A673 (cell line): ENCODE measurements around the gene SENP7. TPM values are rescaled to one million over a fixed set of nuclear protein-coding genes. Genes with fewer than 3 reads are reported as not detected.

ENCODE experiments used
- BruUV-seq: library from RNA; stranded (reverse); fragments of 400-500 nt; replicated peaks from 2 replicates; lab custom pipeline; 2021; lab: Mats Ljungman, UMichigan
- CTCF ChIA-PET: fragments of 300-600 bp; sonication (Branson Sonifier 250); formaldehyde crosslinking; loops from one replicate; lab custom pipeline; 2022; ENCODE audit warnings: antibody characterized with exemption; lab: Charles Lee
- POLR2A ChIA-PET: fragments of 300-600 bp; sonication (Branson Sonifier 250); formaldehyde crosslinking; loops from one replicate; lab custom pipeline; 2022; ENCODE audit warnings: antibody characterized with exemption; ENCODE audit not compliant: low non-redundant PET; lab: Charles Lee
- DNase-seq: peaks from one replicate; pipeline ENCODE4 v3.0.0-alpha.2; 2015; ENCODE audit warnings: low spot score
- H3K27ac ChIP-seq: fragments of 200-600 bp; sonication (generic); 2 replicates; pipeline ENCODE4 v1.5.1; 2016; ENCODE audit warnings: mixed run types, low read depth, mild to moderate bottlenecking, mixed read lengths, antibody characterized with exemption, low read length; ENCODE audit not compliant: poor library complexity, severe bottlenecking
- H3K27me3 ChIP-seq: fragments of 200-600 bp; sonication (generic); replicated peaks from 2 replicates; pipeline ENCODE4 v1.6.1; 2017; ENCODE audit warnings: mixed run types, low read depth, mild to moderate bottlenecking, mixed read lengths, antibody characterized with exemption, low read length; ENCODE audit not compliant: insufficient read depth, poor library complexity
- H3K36me3 ChIP-seq: fragments of 200-600 bp; sonication (generic); 2 replicates; pipeline ENCODE4 v1.6.1; 2016; ENCODE audit warnings: mixed run types, mild to moderate bottlenecking, mixed read lengths, antibody characterized with exemption, low read length; ENCODE audit not compliant: insufficient read depth, poor library complexity, severe bottlenecking
- H3K4me1 ChIP-seq: fragments of 200-600 bp; sonication (generic); 2 replicates; pipeline ENCODE4 v1.6.1; 2017; ENCODE audit warnings: mixed run types, mild to moderate bottlenecking, mixed read lengths, antibody characterized with exemption, low read length; ENCODE audit not compliant: insufficient read depth, poor library complexity, severe bottlenecking
- H3K4me3 ChIP-seq: fragments of 200-600 bp; sonication (generic); 2 replicates; pipeline ENCODE4 v1.5.1; 2016; ENCODE audit warnings: low read depth, mixed run types, mild to moderate bottlenecking, mixed read lengths, low read length; ENCODE audit not compliant: poor library complexity, severe bottlenecking
- H3K9me3 ChIP-seq: fragments of 200-600 bp; sonication (generic); 2 replicates; pipeline ENCODE4 v1.6.1; 2016; ENCODE audit warnings: mixed run types, low read depth, mild to moderate bottlenecking, mixed read lengths, antibody characterized with exemption, low read length; ENCODE audit not compliant: poor library complexity, severe bottlenecking
- CTCF ChIP-seq: fragments of 300-800, 200-600 bp; sonication (generic); conservative IDR thresholded peaks from 2 replicates; pipeline ENCODE4 v1.5.1; 2017; ENCODE audit warnings: low read depth, mild to moderate bottlenecking, antibody characterized with exemption, low read length, moderate library complexity, mixed read lengths
- EZH2 ChIP-seq: fragments of 200-600 bp; sonication (generic); IDR thresholded peaks from 2 replicates; pipeline ENCODE4 v1.6.1; 2017; ENCODE audit warnings: borderline replicate concordance, low read depth, mild to moderate bottlenecking, mixed read lengths, antibody characterized with exemption, low read length; ENCODE audit not compliant: poor library complexity, severe bottlenecking
- intact Hi-C: fragments of 100-400 bp; cut with micrococcal nuclease; formaldehyde crosslinking; loops from one replicate; pipeline ENCODE4 v1.10.0; 2022; ENCODE audit not compliant: unreplicated experiment
- total RNA-seq: library from RNA; stranded (reverse); gene quantifications from 2 replicates; pipeline ENCODE4 v1.2.3, GENCODE V29; 2021

SENP7 gene
- total RNA-seq, 1 experiment from 2014 or later: 10.2 TPM

- H3K9me3 ChIP-seq: peaks cover 16% of the 10 kb centered on the region
- no peak overlapping the region for H3K27ac ChIP-seq
- no peak for DNase-seq
- H3K4me3 ChIP-seq: no peak overlapping the region
- H3K27me3 ChIP-seq: no peaks in the 10 kb centered on the region
- intact Hi-C loops: no loop called here
- POLR2A ChIA-PET: no interaction called here
- CTCF ChIA-PET: interaction anchor here (0.6 kb wide), 1 partner anchor 79 kb away, joined by 4 read pairs; the partner anchor contains the start of gene SENP7
- no peaks in the 10 kb centered on the region for H3K36me3 ChIP-seq
- H3K4me1 ChIP-seq: no peaks in the 10 kb centered on the region
- TF ChIP-seq EZH2: no peak
- no peak for TF ChIP-seq CTCF
- BruUV-seq: no TSS peak
Observed at GRCh38 chr3:101433652-101434051, 79.4 kb downstream of the SENP7 start.

- TF ChIP-seq EZH2: no peak
- no peak for TF ChIP-seq CTCF
- no peaks in the 10 kb centered on the region for H3K4me1 ChIP-seq
- H3K9me3 ChIP-seq: no peaks in the 10 kb centered on the region
- no peak overlapping the region for H3K4me3 ChIP-seq
- H3K27me3 ChIP-seq: no peaks in the 10 kb centered on the region
- intact Hi-C loops: no loop called here
- BruUV-seq: no TSS peak
- ChIA-PET CTCF (no interaction called here), POLR2A (no interaction called here)
- H3K36me3 ChIP-seq: no peaks in the 10 kb centered on the region
- no peak overlapping the region for H3K27ac ChIP-seq
- DNase-seq: no peak
Observed at GRCh38 chr3:101423984-101424888, 88.8 kb downstream of the SENP7 start.

GRCh38 chr3:101418851-101419250 lies 94.2 kb downstream of the SENP7 start:
- POLR2A ChIA-PET: interaction anchor here (0.7 kb wide), 1 partner anchor 31 kb away, joined by 3 read pairs; no protein-coding TSS in a partner anchor

More at GRCh38 chr3:101418851-101419250, 94.2 kb downstream of the SENP7 start:
- CTCF ChIA-PET: no interaction called here
- intact Hi-C loops: no loop called here
- DNase-seq: no peak
- no peaks in the 10 kb centered on the region for H3K4me1 ChIP-seq
- no peak overlapping the region for H3K4me3 ChIP-seq
- TF ChIP-seq CTCF: no peak
- TF ChIP-seq EZH2: no peak
- BruUV-seq: no TSS peak
- H3K27me3 ChIP-seq: no peaks in the 10 kb centered on the region
- H3K9me3 ChIP-seq: no peaks in the 10 kb centered on the region
- H3K36me3 ChIP-seq: no peaks in the 10 kb centered on the region
- no peak overlapping the region for H3K27ac ChIP-seq
